Uterus (tissue), 2 donors: ENCODE data around the gene AMPD2.

Experiments
- POLR2A ChIP-seq, 2 donors: fragments of 450-650 bp; IDR thresholded peaks; one replicate each; pipeline ENCODE4 v1.6.1; 2016; ENCODE audit warnings: antibody characterized with exemption in 2 of 2, mild to moderate bottlenecking in 1 of 2, moderate library complexity in 1 of 2
- TF ChIP-seq, protein P1 (sequence below), 4 experiments: fragments of 200-600 bp in 2 of 4; fragments of 450-650 bp in 2 of 4; sonication (generic) in 2 of 4; IDR thresholded peaks; one replicate each; pipeline ENCODE4 v1.5.1; 2016 to 2019; ENCODE audit warnings: antibody characterized with exemption in 4 of 4, mild to moderate bottlenecking in 2 of 4, moderate library complexity in 1 of 4

DNA sequence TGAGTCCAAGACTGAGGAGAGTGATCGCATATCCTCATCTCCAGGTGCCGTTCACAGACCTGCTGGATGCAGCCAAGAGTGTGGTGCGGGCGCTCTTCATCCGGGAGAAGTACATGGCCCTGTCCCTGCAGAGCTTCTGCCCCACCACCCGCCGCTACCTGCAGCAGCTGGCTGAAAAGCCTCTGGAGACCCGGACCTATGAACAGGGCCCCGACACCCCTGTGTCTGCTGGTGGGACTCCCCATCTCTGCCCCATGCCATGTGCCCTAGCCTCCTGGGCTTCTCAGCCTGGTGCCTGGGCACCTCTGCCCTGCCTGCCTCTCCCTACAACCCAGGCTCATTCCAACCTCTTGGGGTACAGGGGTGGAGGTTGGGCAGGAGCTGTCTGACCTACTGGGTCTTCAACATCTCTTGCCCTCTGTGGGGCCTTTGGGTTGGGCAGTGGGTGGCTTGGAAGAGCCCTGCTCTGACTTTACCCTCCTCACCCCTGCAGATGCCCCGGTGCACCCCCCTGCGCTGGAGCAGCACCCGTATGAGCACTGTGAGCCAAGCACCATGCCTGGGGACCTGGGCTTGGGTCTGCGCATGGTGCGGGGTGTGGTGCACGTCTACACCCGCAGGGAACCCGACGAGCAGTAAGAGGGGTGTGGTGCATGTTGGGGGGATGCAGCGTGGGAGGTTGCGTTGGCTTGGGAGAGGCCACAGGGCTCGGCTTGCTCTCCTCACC, 7.2 kb downstream of the AMPD2 start:
- TF ChIP-seq, protein P1, sequence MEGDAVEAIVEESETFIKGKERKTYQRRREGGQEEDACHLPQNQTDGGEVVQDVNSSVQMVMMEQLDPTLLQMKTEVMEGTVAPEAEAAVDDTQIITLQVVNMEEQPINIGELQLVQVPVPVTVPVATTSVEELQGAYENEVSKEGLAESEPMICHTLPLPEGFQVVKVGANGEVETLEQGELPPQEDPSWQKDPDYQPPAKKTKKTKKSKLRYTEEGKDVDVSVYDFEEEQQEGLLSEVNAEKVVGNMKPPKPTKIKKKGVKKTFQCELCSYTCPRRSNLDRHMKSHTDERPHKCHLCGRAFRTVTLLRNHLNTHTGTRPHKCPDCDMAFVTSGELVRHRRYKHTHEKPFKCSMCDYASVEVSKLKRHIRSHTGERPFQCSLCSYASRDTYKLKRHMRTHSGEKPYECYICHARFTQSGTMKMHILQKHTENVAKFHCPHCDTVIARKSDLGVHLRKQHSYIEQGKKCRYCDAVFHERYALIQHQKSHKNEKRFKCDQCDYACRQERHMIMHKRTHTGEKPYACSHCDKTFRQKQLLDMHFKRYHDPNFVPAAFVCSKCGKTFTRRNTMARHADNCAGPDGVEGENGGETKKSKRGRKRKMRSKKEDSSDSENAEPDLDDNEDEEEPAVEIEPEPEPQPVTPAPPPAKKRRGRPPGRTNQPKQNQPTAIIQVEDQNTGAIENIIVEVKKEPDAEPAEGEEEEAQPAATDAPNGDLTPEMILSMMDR (IDR thresholded peaks at IDR 0.05) = no peak
- no peak for TF ChIP-seq POLR2A (IDR thresholded peaks at IDR 0.05)
